D721Med (cell line): ENCODE results near the gene FILIP1L.

Experiments used
- DNase-seq: peaks from one replicate; pipeline ENCODE4 v3.0.0; 2011; ENCODE audit warnings: low spot score; ENCODE audit not compliant: insufficient read length
- FAIRE-seq: peaks from 2 replicates; lab custom pipeline; 2011; peaks lifted over from hg19 to GRCh38; lab: Jason Lieb, UNC
- TF ChIP-seq, protein P1 (sequence below): IDR thresholded peaks from 2 replicates; pipeline ENCODE4 v1.5.1; 2012; ENCODE audit warnings: mild to moderate bottlenecking, control low read depth; ENCODE audit not compliant: insufficient read depth; ENCODE audit errors: missing control alignments

The FILIP1L gene

DNA sequence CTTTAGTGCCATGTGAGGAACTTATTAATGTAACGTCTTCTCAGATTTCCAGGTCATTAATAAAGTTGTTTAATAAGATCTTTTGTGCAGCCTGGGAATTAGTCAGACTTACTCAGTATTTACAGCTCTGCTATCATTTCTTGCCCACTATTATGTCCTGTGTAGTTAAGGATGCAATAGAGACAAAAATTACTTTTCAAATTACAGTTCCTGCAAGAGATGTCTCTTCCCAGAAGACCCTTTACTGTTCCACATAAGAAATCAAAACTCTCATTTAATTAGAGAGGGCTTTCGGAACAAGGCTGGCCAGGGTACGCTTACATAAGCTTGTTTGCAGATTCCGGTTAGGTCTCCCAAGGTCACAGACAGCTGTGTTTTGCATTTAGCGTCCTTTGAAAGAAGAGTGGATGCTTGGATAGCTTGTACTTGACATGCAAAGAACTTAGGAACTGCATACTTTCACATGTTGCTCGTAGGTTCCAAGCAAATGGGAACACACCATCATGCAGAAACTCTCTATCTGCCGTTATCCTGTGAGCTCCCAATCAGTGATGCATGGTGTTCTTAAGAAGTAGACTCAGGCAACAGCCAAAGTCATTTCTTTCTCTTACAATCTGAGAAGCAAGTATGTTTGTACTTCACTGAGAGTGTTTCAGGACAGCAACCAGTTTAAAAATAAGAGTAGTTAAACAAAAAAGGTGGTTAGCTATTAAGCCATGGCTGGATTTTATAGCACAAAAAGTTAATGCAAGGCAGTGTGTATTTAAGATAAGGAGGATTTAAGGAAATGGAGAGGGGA, 37.4 kb downstream of the FILIP1L start:
- no peak for DNase-seq
- FAIRE-seq: no peak
- TF ChIP-seq, protein P1, sequence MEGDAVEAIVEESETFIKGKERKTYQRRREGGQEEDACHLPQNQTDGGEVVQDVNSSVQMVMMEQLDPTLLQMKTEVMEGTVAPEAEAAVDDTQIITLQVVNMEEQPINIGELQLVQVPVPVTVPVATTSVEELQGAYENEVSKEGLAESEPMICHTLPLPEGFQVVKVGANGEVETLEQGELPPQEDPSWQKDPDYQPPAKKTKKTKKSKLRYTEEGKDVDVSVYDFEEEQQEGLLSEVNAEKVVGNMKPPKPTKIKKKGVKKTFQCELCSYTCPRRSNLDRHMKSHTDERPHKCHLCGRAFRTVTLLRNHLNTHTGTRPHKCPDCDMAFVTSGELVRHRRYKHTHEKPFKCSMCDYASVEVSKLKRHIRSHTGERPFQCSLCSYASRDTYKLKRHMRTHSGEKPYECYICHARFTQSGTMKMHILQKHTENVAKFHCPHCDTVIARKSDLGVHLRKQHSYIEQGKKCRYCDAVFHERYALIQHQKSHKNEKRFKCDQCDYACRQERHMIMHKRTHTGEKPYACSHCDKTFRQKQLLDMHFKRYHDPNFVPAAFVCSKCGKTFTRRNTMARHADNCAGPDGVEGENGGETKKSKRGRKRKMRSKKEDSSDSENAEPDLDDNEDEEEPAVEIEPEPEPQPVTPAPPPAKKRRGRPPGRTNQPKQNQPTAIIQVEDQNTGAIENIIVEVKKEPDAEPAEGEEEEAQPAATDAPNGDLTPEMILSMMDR: no peak

DNA sequence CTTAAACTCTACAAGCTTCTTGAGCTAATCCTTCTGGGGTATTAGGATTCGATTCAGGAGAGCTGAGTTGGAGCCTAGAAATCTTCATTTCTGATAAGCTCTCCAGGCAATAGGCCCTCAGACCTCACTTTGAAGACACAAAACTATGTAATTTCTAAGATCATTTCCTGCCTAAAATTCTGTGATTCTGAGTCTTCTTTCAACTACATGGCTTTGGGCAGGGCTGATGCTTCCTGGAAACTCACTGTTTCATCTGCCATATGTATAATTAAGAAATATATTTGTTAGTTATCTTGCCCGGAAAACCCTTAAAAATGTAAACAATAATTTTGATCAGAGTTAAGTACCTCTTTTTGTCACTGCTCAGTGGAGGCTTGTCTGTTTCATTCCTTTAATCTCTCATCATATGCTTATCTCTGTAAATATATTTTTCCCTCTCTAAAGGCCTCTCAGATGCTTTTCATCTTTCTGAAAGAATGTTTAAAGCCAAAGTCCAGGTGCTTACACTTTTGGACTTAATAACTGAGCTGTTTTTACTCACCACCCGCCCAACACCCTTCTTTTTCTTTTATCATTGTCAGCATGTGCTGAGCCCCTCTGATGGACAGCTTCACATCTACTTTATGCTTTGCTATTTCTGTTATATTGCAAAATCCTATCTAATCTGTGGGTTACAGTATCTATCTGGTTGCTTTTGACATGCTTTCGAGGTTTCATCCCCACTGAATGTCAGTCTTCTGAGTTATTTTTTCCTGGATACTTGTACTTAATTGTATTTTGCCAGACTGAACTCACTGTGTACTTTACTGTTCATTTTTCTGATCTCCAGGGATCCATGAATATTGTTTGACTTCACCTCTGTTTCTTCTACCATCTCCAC, 38.2 kb downstream of the FILIP1L start:
- DNase-seq (no peak), FAIRE-seq (no peak)
- TF ChIP-seq, protein P1: no peak

DNA sequence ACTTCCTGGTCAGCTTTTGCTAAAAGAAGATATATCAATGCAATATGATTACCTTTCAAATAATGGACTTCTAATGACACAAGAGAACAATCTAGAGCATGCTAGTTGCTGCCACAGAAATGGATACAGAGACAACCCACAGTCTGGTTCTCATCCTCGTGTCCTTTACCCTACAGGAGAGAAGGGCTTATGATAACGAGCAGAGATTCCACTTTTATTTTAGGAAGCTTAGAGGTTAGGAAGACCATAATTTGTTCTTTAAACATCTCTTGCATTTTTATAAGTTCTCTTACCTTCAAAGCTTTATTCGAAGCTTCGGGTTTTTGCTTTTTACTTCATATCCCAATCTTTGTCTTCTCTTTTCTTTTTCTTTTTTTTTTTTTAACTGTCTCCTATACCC, 39.1 kb downstream of the FILIP1L start:
- TF ChIP-seq, protein P1: no peak
- no peak for DNase-seq
- FAIRE-seq: no peak

DNA sequence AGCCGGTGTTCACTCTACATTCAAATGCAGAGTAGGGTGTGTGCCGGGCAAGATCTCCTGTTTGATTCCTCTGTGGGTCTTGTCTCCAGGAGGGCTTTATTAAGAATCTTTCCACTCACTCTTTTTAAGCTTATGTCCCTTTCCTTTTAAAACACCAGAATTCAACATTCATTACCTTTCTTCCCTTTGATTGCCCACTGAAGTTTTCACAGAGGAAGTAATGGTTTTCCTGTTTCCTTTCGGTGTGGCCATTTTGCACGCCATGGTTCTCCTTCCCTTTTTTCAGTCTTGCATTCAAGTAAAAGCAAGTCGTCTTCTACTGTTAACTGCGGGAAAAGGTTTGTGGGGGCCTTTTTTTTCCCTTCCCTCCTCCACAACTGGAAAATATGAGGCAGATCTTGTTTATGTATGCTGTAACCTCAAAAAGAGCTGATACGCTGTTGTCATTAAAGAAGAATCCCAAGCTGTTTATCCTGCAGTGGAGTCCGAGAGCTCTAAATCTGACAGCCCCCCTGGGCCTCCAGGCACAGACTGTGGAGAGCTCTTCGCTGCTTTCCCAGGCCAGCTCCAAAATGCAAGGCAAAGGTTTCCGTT, 40.5 kb downstream of the FILIP1L start:
- FAIRE-seq: no peak
- DNase-seq: no peak

DNA sequence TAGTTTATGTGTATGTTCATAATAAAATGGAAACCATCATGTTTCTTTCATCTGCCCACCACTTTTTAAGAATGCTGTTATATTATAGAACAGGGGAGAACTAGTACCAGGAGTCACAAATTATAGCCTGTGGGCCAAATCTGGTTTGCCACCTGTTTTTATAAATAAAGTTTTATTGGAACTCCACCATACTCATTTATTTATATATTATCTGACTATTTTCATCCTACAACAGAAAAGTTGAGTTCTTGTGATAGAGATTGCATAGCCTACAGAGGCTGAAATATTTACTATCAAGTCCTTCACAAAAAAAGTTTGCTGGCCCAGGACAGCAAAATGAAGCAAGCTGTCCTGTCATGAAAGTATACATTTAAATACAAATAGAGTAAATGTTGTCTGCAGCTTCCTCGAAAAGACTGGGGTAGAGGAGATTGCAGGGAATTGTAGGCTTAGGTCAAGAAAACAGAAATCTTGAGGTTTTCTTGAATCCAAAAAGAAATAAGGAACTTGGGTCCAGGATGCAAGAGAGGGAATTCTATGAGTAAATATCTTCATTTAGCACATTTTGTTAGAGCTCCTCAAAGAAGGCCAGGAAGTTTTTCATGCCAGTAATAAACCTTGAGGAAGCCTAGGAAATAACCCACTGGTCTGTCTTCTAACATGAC, 41.1 kb downstream of the FILIP1L start:
- no peak for DNase-seq
- TF ChIP-seq, protein P1: no peak

More for the DNA sequence above, 40.5 kb downstream of the FILIP1L start:
- TF ChIP-seq, protein P1: no peak

DNA sequence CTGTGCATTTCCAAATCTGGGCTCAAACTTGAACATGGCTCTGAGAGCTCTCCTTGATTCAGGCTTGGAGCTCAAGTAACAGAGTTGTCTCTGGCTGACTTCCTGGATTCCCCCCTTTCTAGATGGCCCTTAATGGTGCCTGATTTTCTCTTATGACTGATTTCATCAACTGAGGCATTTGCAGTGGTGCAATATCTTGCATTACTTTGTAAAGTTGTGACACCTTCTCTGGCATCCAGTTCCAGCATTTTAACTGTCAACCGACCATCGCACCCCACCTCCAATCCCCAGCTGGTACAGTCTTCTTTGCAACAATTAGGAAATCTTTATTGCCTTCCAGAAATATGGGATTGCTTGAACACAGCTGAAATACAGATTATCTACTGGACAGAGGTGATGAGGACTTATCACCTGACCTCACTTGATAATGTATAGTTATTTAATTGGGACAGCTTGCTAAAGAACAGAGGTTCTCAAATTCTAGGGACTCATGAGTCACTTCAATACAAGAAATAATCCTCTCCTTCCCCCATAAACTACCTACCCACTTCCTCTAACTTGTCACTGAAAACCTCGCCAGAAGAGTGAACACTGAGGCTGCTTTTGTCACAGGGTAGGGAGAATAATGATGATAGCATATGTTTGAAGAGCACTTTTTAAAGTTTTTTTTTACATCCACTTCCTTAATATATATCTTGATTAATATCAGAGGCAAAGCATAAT, 41.8 kb downstream of the FILIP1L start:
- no peak for DNase-seq
- no peak for FAIRE-seq
- TF ChIP-seq, protein P1: no peak

More for the DNA sequence above, 41.1 kb downstream of the FILIP1L start:
- FAIRE-seq: no peak
